HepG2 (cell line): ENCODE measurements around the gene MRPL58. TPM values are rescaled to one million over a fixed set of nuclear protein-coding genes. Genes with fewer than 3 reads are reported as not detected.
A peak's percentile ranks its signal among the peaks of the same experiment; 100 is the strongest.

ENCODE experiments used
- CBX5 ChIP-seq: sonication (generic); formaldehyde crosslinking; IDR thresholded peaks from 2 replicates; pipeline ENCODE4 v1.4.0; 2020; ENCODE audit warnings: missing genetic modification reagents, borderline replicate concordance
- CEBPB ChIP-seq: IDR thresholded peaks from 2 replicates; pipeline ENCODE4 v1.6.1; 2011; ENCODE audit warnings: low read depth, low read length, improper control_type of control experiment, borderline replicate concordance
- HMG20A ChIP-seq: IDR thresholded peaks from 2 replicates; pipeline ENCODE4 v1.6.1; 2016; ENCODE audit warnings: borderline replicate concordance
- KLF13 ChIP-seq: sonication (generic); formaldehyde crosslinking; IDR thresholded peaks from 2 replicates; pipeline ENCODE4 v1.4.0; 2020; ENCODE audit warnings: mild to moderate bottlenecking, missing genetic modification reagents
- NONO ChIP-seq, 2 experiments: fragments of 450-650 bp in 1 of 2; sonication (generic) in 1 of 2; formaldehyde crosslinking in 1 of 2; IDR thresholded peaks in 1 of 2; conservative IDR thresholded peaks in 1 of 2; 2 replicates each; pipeline versions ENCODE4 v1.6.1 to v1.8.0; 2017 to 2022; ENCODE audit warnings: mild to moderate bottlenecking in 1 of 2, missing genetic modification reagents in 1 of 2, moderate library complexity in 1 of 2
- RORA ChIP-seq: sonication (generic); formaldehyde crosslinking; IDR thresholded peaks from 2 replicates; pipeline ENCODE4 v1.5.0; 2020; ENCODE audit warnings: mild to moderate bottlenecking, missing genetic modification reagents, moderate library complexity
- SMAD1 ChIP-seq: sonication (generic); formaldehyde crosslinking; IDR thresholded peaks from 2 replicates; pipeline ENCODE4 v1.4.0; 2020; ENCODE audit warnings: missing genetic modification reagents, low read depth, mild to moderate bottlenecking, borderline replicate concordance
- ZMAT3 ChIP-seq: sonication (generic); formaldehyde crosslinking; conservative IDR thresholded peaks from 2 replicates; pipeline ENCODE4 v1.7.0; 2021; ENCODE audit warnings: missing genetic modification reagents
- ZNF17 ChIP-seq: sonication (generic); formaldehyde crosslinking; IDR thresholded peaks from 2 replicates; pipeline ENCODE4 v1.5.0; 2020; ENCODE audit warnings: mild to moderate bottlenecking, missing genetic modification reagents
- ZNF30 ChIP-seq: sonication (generic); formaldehyde crosslinking; IDR thresholded peaks from 2 replicates; pipeline ENCODE4 v1.5.0; 2020; ENCODE audit warnings: mild to moderate bottlenecking, missing genetic modification reagents
- ZNF44 ChIP-seq: sonication (generic); formaldehyde crosslinking; IDR thresholded peaks from 2 replicates; pipeline ENCODE4 v1.5.1; 2020; ENCODE audit warnings: mild to moderate bottlenecking, missing genetic modification reagents
- ZSCAN22 ChIP-seq: sonication (generic); formaldehyde crosslinking; IDR thresholded peaks from 2 replicates; pipeline ENCODE4 v1.4.0; 2020; ENCODE audit warnings: mild to moderate bottlenecking, missing genetic modification reagents
- polyA plus RNA-seq, 8 experiments: library from polyadenylated mRNA; depleted of rRNA in 3 of 8; stranded (reverse) in 7 of 8; unstranded in 1 of 8; fragments of >200 nt; fragmentation: Illumina TruSeq in 4 of 8; extraction: Trizol in 4 of 8; gene quantifications; 2 replicates each; pipeline versions ENCODE4 v1.2.1 to v1.2.3, GENCODE V29; 2011 to 2016; ENCODE audit warnings: low read depth in 4 of 8, missing spikeins in 1 of 8, mixed read lengths in 1 of 8; ENCODE audit not compliant: insufficient read depth in 1 of 8
- total RNA-seq, 5 experiments: library from RNA; depleted of rRNA; stranded (reverse); fragments of >200 nt; fragmentation: Illumina TruSeq; extraction: Trizol; gene quantifications; 2 replicates each; pipeline ENCODE4 v1.2.3, GENCODE V29; 2016; ENCODE audit warnings: low read depth in 1 of 5
- TF ChIP-seq, protein P1 (sequence below): sonication (generic); formaldehyde crosslinking; IDR thresholded peaks from 2 replicates; pipeline ENCODE4 v1.5.1; 2020; ENCODE audit warnings: missing genetic modification reagents, mild to moderate bottlenecking, borderline replicate concordance
- TF ChIP-seq, protein P2 (sequence below): sonication (generic); formaldehyde crosslinking; IDR thresholded peaks from one replicate; pipeline ENCODE4 v1.5.1; 2020; ENCODE audit warnings: mild to moderate bottlenecking, missing genetic modification reagents; ENCODE audit errors: not compliant biosample characterization
- TF ChIP-seq, protein P3 (sequence below): sonication (generic); formaldehyde crosslinking; conservative IDR thresholded peaks from 2 replicates; pipeline ENCODE4 v1.8.0; 2022; ENCODE audit warnings: missing genetic modification reagents
- TF ChIP-seq, protein P4 (sequence below): sonication (generic); formaldehyde crosslinking; IDR thresholded peaks from 2 replicates; pipeline ENCODE4 v1.4.0; 2020; ENCODE audit warnings: mild to moderate bottlenecking, missing genetic modification reagents
- TF ChIP-seq, protein P5 (sequence below): sonication (generic); formaldehyde crosslinking; IDR thresholded peaks from 2 replicates; pipeline ENCODE4 v1.8.1; 2023; ENCODE audit warnings: mild to moderate bottlenecking, missing genetic modification reagents

MRPL58 gene
- total and polyA plus RNA-seq, 2 of the 13 experiments (the other 11 are each of a cell fraction or from before 2014, with no cell fraction given): 44.9 to 68.9 TPM

DNA sequence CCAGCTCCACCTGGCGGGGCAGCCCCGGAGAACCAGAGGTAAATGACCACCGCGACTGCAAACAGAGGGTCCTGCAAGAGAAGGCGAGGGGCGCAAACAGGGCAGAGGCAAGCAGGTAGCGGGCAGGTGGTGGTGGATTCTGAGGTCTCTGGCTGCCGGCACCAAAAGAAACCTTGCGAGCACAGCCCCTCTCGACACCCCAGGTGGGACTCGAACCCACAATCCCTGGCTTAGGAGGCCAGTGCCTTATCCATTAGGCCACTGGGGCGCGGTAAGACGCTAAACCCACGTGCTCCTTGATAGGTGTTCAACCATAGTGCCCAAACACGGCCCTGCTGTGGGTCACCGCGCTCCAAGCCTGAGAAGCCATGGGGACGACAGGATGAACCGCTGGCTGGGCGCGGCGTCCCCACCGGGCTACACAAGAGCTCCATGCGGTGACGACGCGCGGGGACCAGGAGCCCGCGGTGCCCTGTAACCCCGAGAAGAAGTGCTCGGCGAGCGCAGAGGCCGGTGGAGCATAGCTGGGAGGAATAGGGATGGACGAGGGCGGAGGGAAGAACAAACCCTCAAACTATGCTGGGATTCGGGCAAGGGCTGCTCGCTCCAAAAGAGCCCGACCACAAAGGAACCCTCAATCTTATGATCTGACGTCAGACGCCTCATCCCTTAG, 21.9 kb downstream of the MRPL58 start (continued):
- TF ChIP-seq ZSCAN22 (no peak; the same call in 1 of the 2 replicates), SMAD1 (CRISPR knock-in tag) (peak; percentile 85), HMG20A (no peak), ZNF30 (CRISPR knock-in tag) (no peak), CEBPB (no peak), ZNF44 (CRISPR knock-in tag) (peak; percentile 30; the same call in 1 of the 2 replicates), RORA (CRISPR knock-in tag) (no peak; the same call in 1 of the 2 replicates), CBX5 (CRISPR knock-in tag) (peak; percentile 82; the same call in 1 of the 2 replicates), ZNF17 (0 out of 2 replicates have a peak, but pooled peaks have one; percentile 82), KLF13 (CRISPR knock-in tag) (no peak), ZMAT3 (CRISPR knock-in tag) (no peak), NONO (IDR thresholded peaks at IDR 0.05) (no peak), NONO (CRISPR knock-in tag; conservative IDR thresholded peaks at IDR 0.05) (no peak; the same call in 1 of the 2 replicates)
- TF ChIP-seq, protein P1, sequence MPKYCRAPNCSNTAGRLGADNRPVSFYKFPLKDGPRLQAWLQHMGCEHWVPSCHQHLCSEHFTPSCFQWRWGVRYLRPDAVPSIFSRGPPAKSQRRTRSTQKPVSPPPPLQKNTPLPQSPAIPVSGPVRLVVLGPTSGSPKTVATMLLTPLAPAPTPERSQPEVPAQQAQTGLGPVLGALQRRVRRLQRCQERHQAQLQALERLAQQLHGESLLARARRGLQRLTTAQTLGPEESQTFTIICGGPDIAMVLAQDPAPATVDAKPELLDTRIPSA (CRISPR knock-in tag): 0 out of 2 replicates have a peak, but pooled peaks have one; percentile 37
- TF ChIP-seq, protein P2, sequence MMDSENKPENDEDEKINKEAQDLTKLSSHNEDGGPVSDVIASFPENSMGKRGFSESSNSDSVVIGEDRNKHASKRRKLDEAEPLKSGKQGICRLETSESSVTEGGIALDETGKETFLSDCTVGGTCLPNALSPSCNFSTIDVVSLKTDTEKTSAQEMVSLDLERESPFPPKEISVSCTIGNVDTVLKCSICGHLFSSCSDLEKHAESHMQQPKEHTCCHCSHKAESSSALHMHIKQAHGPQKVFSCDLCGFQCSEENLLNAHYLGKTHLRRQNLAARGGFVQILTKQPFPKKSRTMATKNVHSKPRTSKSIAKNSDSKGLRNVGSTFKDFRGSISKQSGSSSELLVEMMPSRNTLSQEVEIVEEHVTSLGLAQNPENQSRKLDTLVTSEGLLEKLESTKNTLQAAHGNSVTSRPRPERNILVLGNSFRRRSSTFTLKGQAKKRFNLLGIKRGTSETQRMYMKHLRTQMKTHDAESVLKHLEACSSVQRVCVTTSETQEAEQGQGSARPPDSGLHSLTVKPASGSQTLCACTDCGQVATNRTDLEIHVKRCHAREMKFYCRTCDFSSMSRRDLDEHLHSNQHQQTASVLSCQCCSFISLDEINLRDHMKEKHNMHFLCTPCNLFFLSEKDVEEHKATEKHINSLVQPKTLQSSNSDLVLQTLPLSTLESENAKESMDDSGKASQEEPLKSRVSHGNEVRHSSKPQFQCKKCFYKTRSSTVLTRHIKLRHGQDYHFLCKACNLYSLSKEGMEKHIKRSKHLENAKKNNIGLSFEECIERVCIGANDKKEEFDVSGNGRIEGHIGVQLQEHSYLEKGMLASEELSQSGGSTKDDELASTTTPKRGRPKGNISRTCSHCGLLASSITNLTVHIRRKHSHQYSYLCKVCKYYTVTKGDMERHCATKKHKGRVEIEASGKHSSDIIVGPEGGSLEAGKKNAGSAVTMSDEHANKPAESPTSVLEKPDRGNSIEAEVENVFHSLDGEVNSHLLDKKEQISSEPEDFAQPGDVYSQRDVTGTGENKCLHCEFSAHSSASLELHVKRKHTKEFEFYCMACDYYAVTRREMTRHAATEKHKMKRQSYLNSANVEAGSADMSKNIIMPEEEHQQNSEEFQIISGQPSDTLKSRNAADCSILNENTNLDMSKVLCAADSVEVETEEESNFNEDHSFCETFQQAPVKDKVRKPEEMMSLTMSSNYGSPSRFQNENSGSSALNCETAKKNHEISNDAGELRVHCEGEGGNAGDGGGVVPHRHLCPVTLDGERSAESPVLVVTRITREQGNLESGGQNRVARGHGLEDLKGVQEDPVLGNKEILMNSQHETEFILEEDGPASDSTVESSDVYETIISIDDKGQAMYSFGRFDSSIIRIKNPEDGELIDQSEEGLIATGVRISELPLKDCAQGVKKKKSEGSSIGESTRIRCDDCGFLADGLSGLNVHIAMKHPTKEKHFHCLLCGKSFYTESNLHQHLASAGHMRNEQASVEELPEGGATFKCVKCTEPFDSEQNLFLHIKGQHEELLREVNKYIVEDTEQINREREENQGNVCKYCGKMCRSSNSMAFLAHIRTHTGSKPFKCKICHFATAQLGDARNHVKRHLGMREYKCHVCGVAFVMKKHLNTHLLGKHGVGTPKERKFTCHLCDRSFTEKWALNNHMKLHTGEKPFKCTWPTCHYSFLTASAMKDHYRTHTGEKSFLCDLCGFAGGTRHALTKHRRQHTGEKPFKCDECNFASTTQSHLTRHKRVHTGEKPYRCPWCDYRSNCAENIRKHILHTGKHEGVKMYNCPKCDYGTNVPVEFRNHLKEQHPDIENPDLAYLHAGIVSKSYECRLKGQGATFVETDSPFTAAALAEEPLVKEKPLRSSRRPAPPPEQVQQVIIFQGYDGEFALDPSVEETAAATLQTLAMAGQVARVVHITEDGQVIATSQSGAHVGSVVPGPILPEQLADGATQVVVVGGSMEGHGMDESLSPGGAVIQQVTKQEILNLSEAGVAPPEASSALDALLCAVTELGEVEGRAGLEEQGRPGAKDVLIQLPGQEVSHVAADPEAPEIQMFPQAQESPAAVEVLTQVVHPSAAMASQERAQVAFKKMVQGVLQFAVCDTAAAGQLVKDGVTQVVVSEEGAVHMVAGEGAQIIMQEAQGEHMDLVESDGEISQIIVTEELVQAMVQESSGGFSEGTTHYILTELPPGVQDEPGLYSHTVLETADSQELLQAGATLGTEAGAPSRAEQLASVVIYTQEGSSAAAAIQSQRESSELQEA (CRISPR knock-in tag): no peak
- TF ChIP-seq, protein P3, sequence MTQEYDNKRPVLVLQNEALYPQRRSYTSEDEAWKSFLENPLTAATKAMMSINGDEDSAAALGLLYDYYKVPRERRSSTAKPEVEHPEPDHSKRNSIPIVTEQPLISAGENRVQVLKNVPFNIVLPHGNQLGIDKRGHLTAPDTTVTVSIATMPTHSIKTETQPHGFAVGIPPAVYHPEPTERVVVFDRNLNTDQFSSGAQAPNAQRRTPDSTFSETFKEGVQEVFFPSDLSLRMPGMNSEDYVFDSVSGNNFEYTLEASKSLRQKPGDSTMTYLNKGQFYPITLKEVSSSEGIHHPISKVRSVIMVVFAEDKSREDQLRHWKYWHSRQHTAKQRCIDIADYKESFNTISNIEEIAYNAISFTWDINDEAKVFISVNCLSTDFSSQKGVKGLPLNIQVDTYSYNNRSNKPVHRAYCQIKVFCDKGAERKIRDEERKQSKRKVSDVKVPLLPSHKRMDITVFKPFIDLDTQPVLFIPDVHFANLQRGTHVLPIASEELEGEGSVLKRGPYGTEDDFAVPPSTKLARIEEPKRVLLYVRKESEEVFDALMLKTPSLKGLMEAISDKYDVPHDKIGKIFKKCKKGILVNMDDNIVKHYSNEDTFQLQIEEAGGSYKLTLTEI (CRISPR knock-in tag): no peak
- TF ChIP-seq, protein P4, sequence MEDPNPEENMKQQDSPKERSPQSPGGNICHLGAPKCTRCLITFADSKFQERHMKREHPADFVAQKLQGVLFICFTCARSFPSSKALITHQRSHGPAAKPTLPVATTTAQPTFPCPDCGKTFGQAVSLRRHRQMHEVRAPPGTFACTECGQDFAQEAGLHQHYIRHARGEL (CRISPR knock-in tag): 0 out of 2 replicates have a peak, but pooled peaks have one; percentile 2
- TF ChIP-seq, protein P5, sequence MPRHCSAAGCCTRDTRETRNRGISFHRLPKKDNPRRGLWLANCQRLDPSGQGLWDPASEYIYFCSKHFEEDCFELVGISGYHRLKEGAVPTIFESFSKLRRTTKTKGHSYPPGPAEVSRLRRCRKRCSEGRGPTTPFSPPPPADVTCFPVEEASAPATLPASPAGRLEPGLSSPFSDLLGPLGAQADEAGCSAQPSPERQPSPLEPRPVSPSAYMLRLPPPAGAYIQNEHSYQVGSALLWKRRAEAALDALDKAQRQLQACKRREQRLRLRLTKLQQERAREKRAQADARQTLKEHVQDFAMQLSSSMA (CRISPR knock-in tag): 0 out of 2 replicates have a peak, but pooled peaks have one; percentile 53
